GM12878 (cell line): ENCODE results near the gene HES7. TPM values are rescaled to one million over a fixed set of nuclear protein-coding genes. Genes with fewer than 3 reads are reported as not detected.
A peak's percentile ranks its signal among the peaks of the same experiment; 100 is the strongest.

Experiments used
- BHLHE40 ChIP-seq, 2 experiments: fragments of 450-650 bp in 1 of 2; IDR thresholded peaks; 2 replicates each; pipeline ENCODE4 v1.6.1; 2011 to 2017; ENCODE audit warnings: low read depth in 2 of 2, borderline replicate concordance in 1 of 2, improper control_type of control experiment in 1 of 2, low read length in 1 of 2, mild to moderate bottlenecking in 1 of 2
- IRF4 ChIP-seq: IDR thresholded peaks from 2 replicates; pipeline ENCODE4 v1.6.1; 2011; ENCODE audit warnings: low read depth, low read length
- LARP7 ChIP-seq: fragments of 450-650 bp; IDR thresholded peaks from 2 replicates; pipeline ENCODE4 v1.6.1; 2017; ENCODE audit warnings: mild to moderate bottlenecking
- MEF2A ChIP-seq: IDR thresholded peaks from 2 replicates; pipeline ENCODE4 v1.6.1; 2011; ENCODE audit warnings: low read depth, mild to moderate bottlenecking, low read length, moderate library complexity; ENCODE audit not compliant: insufficient read depth
- RUNX3 ChIP-seq: IDR thresholded peaks from 2 replicates; pipeline ENCODE4 v1.6.1; 2012; ENCODE audit warnings: low read length, inconsistent platforms
- TCF3 ChIP-seq: IDR thresholded peaks from 2 replicates; pipeline ENCODE4 v1.6.1; 2012; ENCODE audit warnings: low read depth, mild to moderate bottlenecking, low read length, borderline replicate concordance; ENCODE audit not compliant: insufficient read depth
- YBX1 ChIP-seq: fragments of 450-650 bp; IDR thresholded peaks from 2 replicates; pipeline ENCODE4 v1.6.1; 2016; ENCODE audit warnings: antibody characterized with exemption
- ZNF207 ChIP-seq: fragments of 450-650 bp; IDR thresholded peaks from 2 replicates; pipeline ENCODE4 v1.6.1; 2014; ENCODE audit warnings: antibody characterized with exemption, mild to moderate bottlenecking, borderline replicate concordance
- polyA plus RNA-seq, 11 experiments: library from polyadenylated mRNA; depleted of rRNA in 4 of 11; unstranded in 6 of 11; stranded (reverse) in 5 of 11; fragments of >200 nt; fragmentation: Nextera tagmentation in 4 of 11; fragmentation: Illumina TruSeq in 1 of 11; extraction: Ambion mirVana in 4 of 11; extraction: Trizol in 1 of 11; gene quantifications; 1 replicate in 1 of 11; 2 replicates in 10 of 11; pipeline versions ENCODE4 v1.2.1 to v1.2.3, GENCODE V29; 2011 to 2016; ENCODE audit warnings: inconsistent platforms in 2 of 11, missing spikeins in 2 of 11, low read depth in 1 of 11
- total RNA-seq, 4 experiments: library from RNA; depleted of rRNA in 3 of 4; stranded (reverse); fragments of >200 nt in 3 of 4; fragmentation: Illumina TruSeq in 1 of 4; extraction: Trizol in 1 of 4; gene quantifications; 2 replicates each; pipeline versions ENCODE4 v1.2.1 to v1.2.3, GENCODE V29; 2013 to 2021
- TF ChIP-seq, protein P1 (sequence below): fragments of 150-350 bp; IDR thresholded peaks from 2 replicates; pipeline ENCODE4 v1.6.1; 2016; ENCODE audit warnings: low read depth, low read length

The HES7 gene
- total and polyA plus RNA-seq, 10 of the 15 experiments (the other 5 are each of a cell fraction or from before 2014, with no cell fraction given): 0.07 to 1.3 (median 0.63) TPM; not detected in 4

DNA sequence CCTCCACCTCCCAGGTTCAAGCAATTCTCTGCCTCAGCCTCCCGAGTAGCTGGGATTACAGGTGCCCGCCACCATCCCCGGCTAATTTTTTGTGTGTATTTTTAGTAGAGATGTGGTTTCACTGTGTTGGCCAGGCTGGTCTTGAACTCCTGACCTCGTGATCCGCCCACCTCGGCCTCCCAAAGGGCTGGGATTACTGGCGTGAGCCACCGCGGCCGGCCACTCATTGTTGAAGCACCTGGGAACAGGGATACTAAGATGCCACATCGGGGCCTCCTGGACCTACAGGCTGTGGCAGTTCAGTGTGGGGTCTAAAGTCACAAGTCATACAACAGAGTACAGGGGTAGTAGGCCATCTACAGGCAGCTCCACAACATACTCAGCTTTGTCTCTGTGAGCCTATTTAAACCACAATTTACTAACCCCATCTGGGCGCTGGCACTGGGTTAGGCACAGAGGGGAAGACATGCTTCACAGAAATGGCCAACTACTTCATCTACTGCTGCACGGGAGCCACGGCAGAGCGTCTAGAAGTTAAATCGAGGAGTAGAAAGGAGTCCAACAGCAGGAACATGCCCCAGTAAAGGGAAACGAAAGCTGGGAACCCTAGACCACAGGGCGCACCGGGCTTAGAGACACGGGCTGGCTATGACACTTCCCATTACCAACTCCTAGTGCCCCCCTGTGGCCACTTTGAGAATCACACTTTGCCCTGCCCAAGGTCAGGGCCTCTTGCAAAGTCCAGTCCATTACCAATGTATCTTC, 34.5 kb upstream of the HES7 start (continued):
- TF ChIP-seq, protein P1, sequence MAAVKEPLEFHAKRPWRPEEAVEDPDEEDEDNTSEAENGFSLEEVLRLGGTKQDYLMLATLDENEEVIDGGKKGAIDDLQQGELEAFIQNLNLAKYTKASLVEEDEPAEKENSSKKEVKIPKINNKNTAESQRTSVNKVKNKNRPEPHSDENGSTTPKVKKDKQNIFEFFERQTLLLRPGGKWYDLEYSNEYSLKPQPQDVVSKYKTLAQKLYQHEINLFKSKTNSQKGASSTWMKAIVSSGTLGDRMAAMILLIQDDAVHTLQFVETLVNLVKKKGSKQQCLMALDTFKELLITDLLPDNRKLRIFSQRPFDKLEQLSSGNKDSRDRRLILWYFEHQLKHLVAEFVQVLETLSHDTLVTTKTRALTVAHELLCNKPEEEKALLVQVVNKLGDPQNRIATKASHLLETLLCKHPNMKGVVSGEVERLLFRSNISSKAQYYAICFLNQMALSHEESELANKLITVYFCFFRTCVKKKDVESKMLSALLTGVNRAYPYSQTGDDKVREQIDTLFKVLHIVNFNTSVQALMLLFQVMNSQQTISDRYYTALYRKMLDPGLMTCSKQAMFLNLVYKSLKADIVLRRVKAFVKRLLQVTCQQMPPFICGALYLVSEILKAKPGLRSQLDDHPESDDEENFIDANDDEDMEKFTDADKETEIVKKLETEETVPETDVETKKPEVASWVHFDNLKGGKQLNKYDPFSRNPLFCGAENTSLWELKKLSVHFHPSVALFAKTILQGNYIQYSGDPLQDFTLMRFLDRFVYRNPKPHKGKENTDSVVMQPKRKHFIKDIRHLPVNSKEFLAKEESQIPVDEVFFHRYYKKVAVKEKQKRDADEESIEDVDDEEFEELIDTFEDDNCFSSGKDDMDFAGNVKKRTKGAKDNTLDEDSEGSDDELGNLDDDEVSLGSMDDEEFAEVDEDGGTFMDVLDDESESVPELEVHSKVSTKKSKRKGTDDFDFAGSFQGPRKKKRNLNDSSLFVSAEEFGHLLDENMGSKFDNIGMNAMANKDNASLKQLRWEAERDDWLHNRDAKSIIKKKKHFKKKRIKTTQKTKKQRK: no peak
- TF ChIP-seq BHLHE40 (IDR thresholded peaks at IDR 0.05; ENCODE audit: borderline replicate concordance in 1 of 2, low read depth in 2 of 2, low read length in 1 of 2) (peak in 1 of 2 experiments; percentile 54; a peak in 1 of 4 replicates), YBX1 (no peak), TCF3 (no peak), RUNX3 (peak; percentile 19; the same call in 1 of the 2 replicates), LARP7 (peak; percentile 54; the same call in 1 of the 2 replicates), ZNF207 (0 out of 2 replicates have a peak, but pooled peaks have one; percentile 34), IRF4 (0 out of 2 replicates have a peak, but pooled peaks have one; percentile 52), MEF2A (no peak)
